LNCAP (cell line): ENCODE data around the gene HDAC9.

Source experiments
- TF ChIP-seq, protein P1 (sequence below): fragments of 450-650 bp; IDR thresholded peaks from 2 replicates; pipeline ENCODE4 v1.5.1; 2017; ENCODE audit warnings: mild to moderate bottlenecking

Gene HDAC9

DNA sequence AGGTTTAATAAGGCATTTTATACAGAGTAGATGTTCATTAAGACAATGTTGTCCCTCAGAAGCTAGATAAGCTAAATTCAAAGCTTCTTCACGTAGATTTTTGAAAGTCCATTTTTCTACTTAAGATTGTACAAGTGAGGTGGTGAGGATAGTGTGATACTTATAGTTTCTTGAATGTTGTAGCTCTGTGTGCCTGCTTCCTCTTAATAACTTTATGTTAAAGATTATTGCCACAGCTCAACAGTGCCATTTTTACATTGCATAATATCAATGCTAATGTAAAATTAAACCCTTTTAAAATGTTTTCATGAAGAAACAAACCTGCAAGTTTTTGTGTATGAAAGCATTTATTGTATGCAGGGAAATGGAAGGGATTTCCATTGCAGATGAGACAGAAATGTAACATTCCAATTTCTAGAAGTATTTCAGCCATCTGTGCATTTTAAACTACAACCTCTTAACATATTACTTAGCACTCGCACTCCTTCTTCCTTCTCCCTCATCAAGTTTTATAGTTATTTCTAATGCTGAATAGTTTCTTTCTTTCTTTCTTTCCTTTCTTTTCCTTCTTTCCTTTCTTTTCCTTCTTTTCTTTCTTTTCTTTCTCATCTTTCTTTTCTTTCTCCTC lies 409.9 kb downstream of the HDAC9 start:
- TF ChIP-seq, protein P1, sequence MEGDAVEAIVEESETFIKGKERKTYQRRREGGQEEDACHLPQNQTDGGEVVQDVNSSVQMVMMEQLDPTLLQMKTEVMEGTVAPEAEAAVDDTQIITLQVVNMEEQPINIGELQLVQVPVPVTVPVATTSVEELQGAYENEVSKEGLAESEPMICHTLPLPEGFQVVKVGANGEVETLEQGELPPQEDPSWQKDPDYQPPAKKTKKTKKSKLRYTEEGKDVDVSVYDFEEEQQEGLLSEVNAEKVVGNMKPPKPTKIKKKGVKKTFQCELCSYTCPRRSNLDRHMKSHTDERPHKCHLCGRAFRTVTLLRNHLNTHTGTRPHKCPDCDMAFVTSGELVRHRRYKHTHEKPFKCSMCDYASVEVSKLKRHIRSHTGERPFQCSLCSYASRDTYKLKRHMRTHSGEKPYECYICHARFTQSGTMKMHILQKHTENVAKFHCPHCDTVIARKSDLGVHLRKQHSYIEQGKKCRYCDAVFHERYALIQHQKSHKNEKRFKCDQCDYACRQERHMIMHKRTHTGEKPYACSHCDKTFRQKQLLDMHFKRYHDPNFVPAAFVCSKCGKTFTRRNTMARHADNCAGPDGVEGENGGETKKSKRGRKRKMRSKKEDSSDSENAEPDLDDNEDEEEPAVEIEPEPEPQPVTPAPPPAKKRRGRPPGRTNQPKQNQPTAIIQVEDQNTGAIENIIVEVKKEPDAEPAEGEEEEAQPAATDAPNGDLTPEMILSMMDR = no peak

DNA sequence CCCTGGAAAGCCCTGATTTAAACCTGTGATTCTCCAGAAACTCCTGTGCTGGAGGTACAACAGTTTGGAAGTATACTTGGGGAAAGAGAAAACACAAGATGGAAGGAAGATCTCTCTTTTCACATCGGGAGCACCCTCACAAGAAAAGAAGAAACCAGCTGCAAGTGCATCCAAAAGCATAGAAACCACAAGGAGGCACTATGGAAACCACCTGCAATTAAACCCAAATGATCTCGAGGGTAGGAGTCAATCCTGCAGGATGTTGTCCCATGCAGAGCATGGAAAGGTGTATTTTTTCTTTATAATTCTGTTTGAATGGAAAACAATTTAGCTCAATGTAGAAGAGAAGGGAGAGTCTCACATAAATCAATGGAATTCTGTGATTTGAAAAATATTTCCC lies 411.4 kb downstream of the HDAC9 start:
- TF ChIP-seq, protein P1 = no peak

DNA sequence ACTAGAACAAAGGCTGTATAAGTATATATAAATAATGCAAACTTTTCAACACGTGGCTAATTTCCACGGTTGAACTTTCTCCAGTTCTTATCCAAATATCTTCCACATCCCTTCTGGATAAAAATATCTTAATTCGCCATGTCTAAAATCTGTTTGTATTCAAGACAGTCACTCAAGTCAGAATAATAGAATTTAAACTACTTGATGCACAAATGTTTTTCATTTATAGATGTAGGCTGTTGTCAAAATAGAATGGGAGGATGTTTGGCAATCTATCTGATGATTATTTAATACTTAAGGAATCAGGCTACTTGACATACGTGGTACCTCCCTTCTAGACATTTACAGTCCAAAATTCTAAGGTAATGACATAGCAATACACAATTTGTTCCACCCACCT lies 417.6 kb downstream of the HDAC9 start:
- TF ChIP-seq, protein P1 = no peak

DNA sequence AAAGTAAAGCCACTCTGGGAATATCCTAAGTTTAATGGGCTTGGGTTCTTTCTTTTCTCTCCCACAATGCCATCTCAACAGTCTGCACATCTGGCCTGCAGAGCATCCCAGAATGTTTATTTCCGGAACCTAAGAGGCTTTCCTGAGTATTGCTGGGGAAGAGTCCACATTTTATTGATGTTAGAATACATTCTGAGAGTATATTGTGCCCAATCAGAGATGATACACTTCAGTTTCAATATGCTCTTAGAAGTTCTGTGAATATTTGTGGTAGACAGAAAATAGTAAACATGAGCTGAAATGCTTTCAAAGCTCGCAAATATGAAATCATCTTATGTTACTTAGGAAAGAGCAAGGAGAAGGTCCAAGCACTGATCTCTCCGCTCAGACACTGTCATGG lies 421.3 kb downstream of the HDAC9 start:
- TF ChIP-seq, protein P1 = no peak

DNA sequence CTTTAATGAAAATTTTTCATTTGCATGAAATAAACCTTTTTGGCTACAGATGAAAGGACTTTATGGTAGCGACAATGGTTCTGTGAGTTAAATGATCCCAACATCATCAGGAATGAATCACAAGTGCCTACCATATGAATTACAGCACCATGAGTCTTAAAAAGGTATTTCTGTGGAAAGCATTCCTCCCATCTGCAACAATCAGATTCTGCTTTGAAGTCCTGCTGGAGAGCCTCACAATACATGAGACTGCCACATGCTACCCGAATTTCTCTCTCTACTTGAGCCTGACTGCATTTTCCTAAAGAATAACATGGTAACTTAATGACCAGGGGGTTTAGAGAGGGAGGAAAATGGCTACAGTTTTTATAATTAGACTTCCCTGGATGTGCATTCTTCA lies 431.6 kb downstream of the HDAC9 start:
- TF ChIP-seq, protein P1 = no peak

DNA sequence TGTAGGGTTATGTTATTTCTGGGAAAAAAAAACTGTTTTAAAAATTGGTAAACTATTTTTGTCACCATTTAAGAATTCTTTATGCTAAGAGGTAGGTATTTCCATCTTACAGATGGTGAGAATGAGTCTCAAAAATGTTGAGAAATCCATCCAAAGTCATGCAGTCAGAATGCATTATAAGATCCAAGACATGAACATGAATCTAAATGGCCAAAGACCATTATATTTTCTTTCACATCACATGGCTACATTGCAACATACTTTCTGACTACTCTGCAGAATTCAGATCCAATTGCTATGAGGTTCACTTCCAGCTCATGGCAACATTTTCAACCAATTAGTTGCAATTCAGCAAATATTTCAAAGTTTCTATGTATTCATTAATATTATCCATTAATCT lies 440.7 kb downstream of the HDAC9 start:
- TF ChIP-seq, protein P1 = no peak

DNA sequence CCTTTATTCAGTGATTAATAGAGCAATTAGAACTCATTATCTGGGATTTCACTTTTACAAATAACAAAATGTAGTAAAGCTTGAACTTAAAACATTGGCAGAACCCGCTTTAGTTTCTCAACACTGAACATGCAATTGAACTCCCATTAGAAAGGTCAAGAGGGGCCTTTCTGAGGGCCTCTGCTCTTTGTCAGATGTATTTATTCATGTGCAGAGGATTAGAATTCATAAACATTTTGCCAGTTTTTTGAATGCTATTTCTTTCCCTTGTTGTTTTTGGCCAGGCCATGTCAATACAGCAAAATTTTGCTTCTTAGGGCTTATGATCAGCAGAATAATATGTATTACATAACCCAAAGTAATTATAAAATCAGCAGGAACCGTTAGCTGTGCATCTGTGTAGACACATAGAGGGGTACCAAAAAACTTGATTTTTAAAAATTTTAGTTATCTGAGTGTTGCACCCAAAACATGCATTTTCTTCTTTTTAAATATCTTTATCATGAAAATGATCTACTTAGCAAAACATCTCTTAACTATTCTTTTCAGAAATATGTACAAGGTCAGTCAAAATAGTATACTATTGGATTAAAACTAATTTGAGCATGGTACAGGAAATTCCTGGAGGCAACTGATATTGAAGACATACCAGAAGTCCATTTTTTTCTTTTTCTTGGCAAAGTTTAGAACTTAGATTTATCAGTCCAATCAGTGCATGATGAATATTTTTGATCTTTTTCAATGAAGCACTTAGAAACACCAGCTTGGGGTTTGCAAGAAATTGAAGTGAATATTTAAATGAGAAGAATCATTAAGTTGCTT lies 444.4 kb downstream of the HDAC9 start:
- TF ChIP-seq, protein P1 = no peak
